IMR-90 (cell line): Measurements from ENCODE around the gene KRT72.

Experiments used
- POLR2A ChIP-seq: IDR thresholded peaks from 2 replicates; pipeline ENCODE4 v1.6.1; 2012; ENCODE audit warnings: mild to moderate bottlenecking, low read depth, low read length
- SMC3 ChIP-seq: fragments of 150-350 bp; IDR thresholded peaks from 2 replicates; pipeline ENCODE4 v1.6.1; 2016; ENCODE audit warnings: low read depth, mild to moderate bottlenecking, antibody characterized with exemption, low read length, moderate library complexity
- TF ChIP-seq, protein P1 (sequence below): conservative IDR thresholded peaks from 2 replicates; pipeline ENCODE4 v1.5.1; 2012; ENCODE audit warnings: mild to moderate bottlenecking, low read depth, low read length, improper control_type of control experiment

DNA sequence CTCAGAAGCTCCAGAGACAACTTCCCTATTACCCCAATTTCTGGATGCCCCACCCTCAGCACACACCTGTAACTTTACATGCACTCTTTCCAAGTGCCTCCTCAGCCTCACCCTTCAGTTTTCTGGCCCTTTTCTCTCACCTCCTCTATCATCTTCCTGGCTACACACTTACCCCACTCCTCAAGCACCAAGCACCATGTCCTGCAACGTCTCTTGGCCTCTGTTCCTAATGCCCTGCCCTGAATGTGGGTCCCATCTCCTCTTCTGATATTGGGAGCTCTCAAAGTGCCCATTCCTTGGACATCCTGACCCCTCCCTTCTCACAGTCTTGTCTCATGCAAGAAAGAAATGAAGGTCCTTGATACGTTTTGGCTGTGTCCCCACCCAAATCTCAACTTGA lies 1.2 kb downstream of the KRT72 start:
- TF ChIP-seq, protein P1, sequence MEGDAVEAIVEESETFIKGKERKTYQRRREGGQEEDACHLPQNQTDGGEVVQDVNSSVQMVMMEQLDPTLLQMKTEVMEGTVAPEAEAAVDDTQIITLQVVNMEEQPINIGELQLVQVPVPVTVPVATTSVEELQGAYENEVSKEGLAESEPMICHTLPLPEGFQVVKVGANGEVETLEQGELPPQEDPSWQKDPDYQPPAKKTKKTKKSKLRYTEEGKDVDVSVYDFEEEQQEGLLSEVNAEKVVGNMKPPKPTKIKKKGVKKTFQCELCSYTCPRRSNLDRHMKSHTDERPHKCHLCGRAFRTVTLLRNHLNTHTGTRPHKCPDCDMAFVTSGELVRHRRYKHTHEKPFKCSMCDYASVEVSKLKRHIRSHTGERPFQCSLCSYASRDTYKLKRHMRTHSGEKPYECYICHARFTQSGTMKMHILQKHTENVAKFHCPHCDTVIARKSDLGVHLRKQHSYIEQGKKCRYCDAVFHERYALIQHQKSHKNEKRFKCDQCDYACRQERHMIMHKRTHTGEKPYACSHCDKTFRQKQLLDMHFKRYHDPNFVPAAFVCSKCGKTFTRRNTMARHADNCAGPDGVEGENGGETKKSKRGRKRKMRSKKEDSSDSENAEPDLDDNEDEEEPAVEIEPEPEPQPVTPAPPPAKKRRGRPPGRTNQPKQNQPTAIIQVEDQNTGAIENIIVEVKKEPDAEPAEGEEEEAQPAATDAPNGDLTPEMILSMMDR: no peak
- TF ChIP-seq POLR2A (no peak), SMC3 (no peak)
